SK-N-SH treated with all-trans-retinoic acid at 6 μM for 48 hours (cell line): ENCODE measurements around the gene CPT2.

Experiments
- ATAC-seq: fragments of 200-7000 bp; cut with Tn5 transposase; 3 replicates; pipeline ENCODE4 v1.9.1; 2020; ENCODE audit warnings: mild to moderate bottlenecking, moderate library complexity
- ESRRG ChIP-seq: fragments of 250-450 bp; sonication (Bioruptor Pico); IDR thresholded peaks from 2 replicates; pipeline ENCODE4 v1.6.1; 2021; ENCODE audit warnings: mild to moderate bottlenecking
- GLIS3 ChIP-seq: fragments of 250-450 bp; sonication (Bioruptor Pico); IDR thresholded peaks from 2 replicates; pipeline ENCODE4 v1.5.0; 2020; ENCODE audit warnings: mild to moderate bottlenecking, moderate library complexity
- ISL1 ChIP-seq: fragments of 250-450 bp; sonication (Bioruptor Pico); IDR thresholded peaks from 2 replicates; pipeline ENCODE4 v2.1.2; 2022; ENCODE audit warnings: mild to moderate bottlenecking, moderate library complexity
- OSR1 ChIP-seq: fragments of 250-450 bp; sonication (Bioruptor Pico); IDR thresholded peaks from 2 replicates; pipeline ENCODE4 v1.8.0; 2022; ENCODE audit warnings: moderate library complexity, mild to moderate bottlenecking, inconsistent platforms
- PPARA ChIP-seq: fragments of 250-450 bp; sonication (Bioruptor Pico); IDR thresholded peaks from 2 replicates; pipeline ENCODE4 v1.5.0; 2020; ENCODE audit warnings: mild to moderate bottlenecking, borderline replicate concordance
- RARB ChIP-seq: fragments of 250-450 bp; sonication (Bioruptor Pico); IDR thresholded peaks from 2 replicates; pipeline ENCODE4 v1.8.0; 2021; ENCODE audit warnings: mild to moderate bottlenecking, moderate library complexity
- TCF4 ChIP-seq: fragments of 250-450 bp; sonication (Bioruptor Pico); IDR thresholded peaks from 2 replicates; pipeline ENCODE4 v1.8.0; 2021; ENCODE audit warnings: mild to moderate bottlenecking, moderate library complexity, borderline replicate concordance
- ZC3H10 ChIP-seq: fragments of 250-450 bp; sonication (Bioruptor Pico); IDR thresholded peaks from 2 replicates; pipeline ENCODE4 v1.5.1; 2021; ENCODE audit warnings: mild to moderate bottlenecking, moderate library complexity
- ZFP3 ChIP-seq: fragments of 250-450 bp; sonication (Bioruptor Pico); IDR thresholded peaks from 2 replicates; pipeline ENCODE4 v1.5.0; 2020; ENCODE audit warnings: mild to moderate bottlenecking, moderate library complexity
- ZFP30 ChIP-seq: fragments of 450-650 bp; formaldehyde crosslinking; IDR thresholded peaks from 2 replicates; pipeline ENCODE4 v1.5.0; 2022; ENCODE audit warnings: mild to moderate bottlenecking, moderate library complexity
- ZNF8 ChIP-seq: fragments of 450-650 bp; formaldehyde crosslinking; IDR thresholded peaks from 2 replicates; pipeline ENCODE4 v1.5.0; 2020; ENCODE audit warnings: mild to moderate bottlenecking, moderate library complexity
- TF ChIP-seq, protein P1 (sequence below): fragments of 250-450 bp; sonication (Bioruptor Pico); IDR thresholded peaks from 2 replicates; pipeline ENCODE4 v1.8.0; 2020; ENCODE audit warnings: mild to moderate bottlenecking, moderate library complexity, borderline replicate concordance
- TF ChIP-seq, protein P2 (sequence below): fragments of 250-450 bp; sonication (Bioruptor Pico); IDR thresholded peaks from 2 replicates; pipeline ENCODE4 v1.8.0; 2021; ENCODE audit warnings: low read depth, mild to moderate bottlenecking, moderate library complexity, borderline replicate concordance
- TF ChIP-seq, protein P3 (sequence below): fragments of 250-450 bp; sonication (Bioruptor Pico); IDR thresholded peaks from 2 replicates; pipeline ENCODE4 v1.5.1; 2020; ENCODE audit warnings: low read depth, mild to moderate bottlenecking, moderate library complexity
- TF ChIP-seq, protein P4 (sequence below): fragments of 250-450 bp; sonication (Bioruptor Pico); IDR thresholded peaks from 2 replicates; pipeline ENCODE4 v1.5.1; 2021; ENCODE audit warnings: mild to moderate bottlenecking, moderate library complexity
- TF ChIP-seq, protein P5 (sequence below): fragments of 250-450 bp; sonication (Bioruptor Pico); IDR thresholded peaks from 2 replicates; pipeline ENCODE4 v1.5.0; 2020; ENCODE audit warnings: mild to moderate bottlenecking, moderate library complexity

The CPT2 gene

DNA sequence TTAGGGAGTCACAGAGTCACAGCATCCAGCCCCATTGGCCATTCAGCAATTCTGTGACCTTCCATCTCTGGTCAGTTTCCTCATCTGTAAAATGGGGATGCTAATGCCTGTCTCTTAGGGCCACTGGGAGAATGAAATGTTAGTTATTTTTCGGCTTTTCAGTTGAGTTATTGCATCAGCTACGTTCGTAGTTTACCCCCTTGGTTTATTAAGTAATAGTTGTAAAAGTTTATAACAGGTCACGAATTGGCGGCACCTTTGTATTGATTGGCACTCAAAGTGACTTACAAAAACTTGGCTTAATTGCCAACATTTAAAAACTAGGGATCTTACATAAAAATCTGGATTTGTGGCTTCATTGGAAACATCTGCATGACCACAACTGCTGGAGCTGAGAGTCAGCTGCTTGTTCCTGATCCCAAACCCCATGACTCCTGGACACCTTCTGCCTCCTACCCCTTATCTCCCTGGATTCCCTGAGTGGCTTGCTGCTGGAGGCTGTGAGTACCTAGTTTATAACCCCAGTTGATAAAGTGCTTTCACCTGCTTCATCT lies 31.1 kb upstream of the CPT2 start (continued):
- TF ChIP-seq, protein P1, sequence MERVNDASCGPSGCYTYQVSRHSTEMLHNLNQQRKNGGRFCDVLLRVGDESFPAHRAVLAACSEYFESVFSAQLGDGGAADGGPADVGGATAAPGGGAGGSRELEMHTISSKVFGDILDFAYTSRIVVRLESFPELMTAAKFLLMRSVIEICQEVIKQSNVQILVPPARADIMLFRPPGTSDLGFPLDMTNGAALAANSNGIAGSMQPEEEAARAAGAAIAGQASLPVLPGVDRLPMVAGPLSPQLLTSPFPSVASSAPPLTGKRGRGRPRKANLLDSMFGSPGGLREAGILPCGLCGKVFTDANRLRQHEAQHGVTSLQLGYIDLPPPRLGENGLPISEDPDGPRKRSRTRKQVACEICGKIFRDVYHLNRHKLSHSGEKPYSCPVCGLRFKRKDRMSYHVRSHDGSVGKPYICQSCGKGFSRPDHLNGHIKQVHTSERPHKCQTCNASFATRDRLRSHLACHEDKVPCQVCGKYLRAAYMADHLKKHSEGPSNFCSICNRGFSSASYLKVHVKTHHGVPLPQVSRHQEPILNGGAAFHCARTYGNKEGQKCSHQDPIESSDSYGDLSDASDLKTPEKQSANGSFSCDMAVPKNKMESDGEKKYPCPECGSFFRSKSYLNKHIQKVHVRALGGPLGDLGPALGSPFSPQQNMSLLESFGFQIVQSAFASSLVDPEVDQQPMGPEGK (CRISPR knock-in tag): no peak
- TF ChIP-seq PPARA: no peak

DNA sequence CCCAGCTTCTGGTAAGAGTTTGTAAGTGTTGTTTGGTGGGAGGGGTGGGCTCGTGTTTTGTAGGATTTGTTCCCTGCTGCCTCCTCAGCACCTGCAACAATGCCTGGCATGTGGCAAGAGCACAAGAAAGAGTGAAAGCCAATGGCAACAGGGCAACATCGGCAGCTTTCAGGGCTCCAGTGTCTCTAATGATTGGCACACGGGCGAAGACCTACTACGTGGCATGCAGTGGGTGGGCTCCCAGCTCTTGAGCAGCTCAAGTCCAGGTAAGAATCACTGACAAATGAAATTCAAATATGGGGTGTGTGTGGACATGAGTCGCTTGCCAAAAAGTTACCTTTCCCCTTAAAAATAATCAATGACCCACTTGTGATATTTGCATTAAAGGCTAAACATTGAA lies 30.3 kb upstream of the CPT2 start:
- TF ChIP-seq RARB (CRISPR knock-in tag) (no peak), PPARA (no peak), TCF4 (no peak), ISL1 (no peak), ZFP30 (no peak)
- TF ChIP-seq, protein P1 (CRISPR knock-in tag): no peak
- TF ChIP-seq, protein P2, sequence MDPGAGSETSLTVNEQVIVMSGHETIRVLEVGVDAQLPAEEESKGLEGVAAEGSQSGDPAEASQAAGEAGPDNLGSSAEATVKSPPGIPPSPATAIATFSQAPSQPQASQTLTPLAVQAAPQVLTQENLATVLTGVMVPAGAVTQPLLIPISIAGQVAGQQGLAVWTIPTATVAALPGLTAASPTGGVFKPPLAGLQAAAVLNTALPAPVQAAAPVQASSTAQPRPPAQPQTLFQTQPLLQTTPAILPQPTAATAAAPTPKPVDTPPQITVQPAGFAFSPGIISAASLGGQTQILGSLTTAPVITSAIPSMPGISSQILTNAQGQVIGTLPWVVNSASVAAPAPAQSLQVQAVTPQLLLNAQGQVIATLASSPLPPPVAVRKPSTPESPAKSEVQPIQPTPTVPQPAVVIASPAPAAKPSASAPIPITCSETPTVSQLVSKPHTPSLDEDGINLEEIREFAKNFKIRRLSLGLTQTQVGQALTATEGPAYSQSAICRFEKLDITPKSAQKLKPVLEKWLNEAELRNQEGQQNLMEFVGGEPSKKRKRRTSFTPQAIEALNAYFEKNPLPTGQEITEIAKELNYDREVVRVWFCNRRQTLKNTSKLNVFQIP (CRISPR knock-in tag): no peak
- TF ChIP-seq, protein P3, sequence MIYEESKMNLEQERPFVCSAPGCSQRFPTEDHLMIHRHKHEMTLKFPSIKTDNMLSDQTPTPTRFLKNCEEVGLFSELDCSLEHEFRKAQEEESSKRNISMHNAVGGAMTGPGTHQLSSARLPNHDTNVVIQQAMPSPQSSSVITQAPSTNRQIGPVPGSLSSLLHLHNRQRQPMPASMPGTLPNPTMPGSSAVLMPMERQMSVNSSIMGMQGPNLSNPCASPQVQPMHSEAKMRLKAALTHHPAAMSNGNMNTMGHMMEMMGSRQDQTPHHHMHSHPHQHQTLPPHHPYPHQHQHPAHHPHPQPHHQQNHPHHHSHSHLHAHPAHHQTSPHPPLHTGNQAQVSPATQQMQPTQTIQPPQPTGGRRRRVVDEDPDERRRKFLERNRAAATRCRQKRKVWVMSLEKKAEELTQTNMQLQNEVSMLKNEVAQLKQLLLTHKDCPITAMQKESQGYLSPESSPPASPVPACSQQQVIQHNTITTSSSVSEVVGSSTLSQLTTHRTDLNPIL: no peak
- ATAC-seq: no peak

DNA sequence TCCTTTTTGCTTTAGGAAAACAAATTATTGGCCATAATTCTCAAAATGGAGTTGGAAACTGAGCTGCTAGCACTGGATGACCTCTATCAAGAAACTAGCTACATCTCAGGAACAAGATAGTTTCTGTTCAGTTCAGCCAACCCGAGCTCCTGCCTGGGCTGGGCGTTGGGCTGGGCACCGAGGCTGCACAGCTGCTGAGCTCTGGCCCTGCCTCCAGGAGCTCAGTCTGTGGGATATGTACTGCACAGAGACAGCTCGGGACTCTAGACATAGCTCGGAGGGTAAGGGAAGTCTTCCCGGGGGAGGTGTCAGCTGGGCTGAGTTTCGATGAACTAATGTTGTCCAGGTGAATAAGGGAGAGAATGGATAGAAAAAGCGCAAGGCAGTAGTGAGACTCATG lies 29.7 kb upstream of the CPT2 start:
- ATAC-seq: no peak
- TF ChIP-seq ISL1 (no peak), GLIS3 (CRISPR knock-in tag) (no peak), ZFP3 (no peak), ESRRG (CRISPR knock-in tag) (no peak), OSR1 (CRISPR knock-in tag) (no peak), ZNF8 (no peak), RARB (CRISPR knock-in tag) (no peak), ZC3H10 (CRISPR knock-in tag) (no peak)
- TF ChIP-seq, protein P4, sequence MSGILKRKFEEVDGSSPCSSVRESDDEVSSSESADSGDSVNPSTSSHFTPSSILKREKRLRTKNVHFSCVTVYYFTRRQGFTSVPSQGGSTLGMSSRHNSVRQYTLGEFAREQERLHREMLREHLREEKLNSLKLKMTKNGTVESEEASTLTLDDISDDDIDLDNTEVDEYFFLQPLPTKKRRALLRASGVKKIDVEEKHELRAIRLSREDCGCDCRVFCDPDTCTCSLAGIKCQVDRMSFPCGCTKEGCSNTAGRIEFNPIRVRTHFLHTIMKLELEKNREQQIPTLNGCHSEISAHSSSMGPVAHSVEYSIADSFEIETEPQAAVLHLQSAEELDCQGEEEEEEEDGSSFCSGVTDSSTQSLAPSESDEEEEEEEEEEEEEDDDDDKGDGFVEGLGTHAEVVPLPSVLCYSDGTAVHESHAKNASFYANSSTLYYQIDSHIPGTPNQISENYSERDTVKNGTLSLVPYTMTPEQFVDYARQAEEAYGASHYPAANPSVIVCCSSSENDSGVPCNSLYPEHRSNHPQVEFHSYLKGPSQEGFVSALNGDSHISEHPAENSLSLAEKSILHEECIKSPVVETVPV (CRISPR knock-in tag): no peak
- TF ChIP-seq, protein P3: no peak
- TF ChIP-seq, protein P5, sequence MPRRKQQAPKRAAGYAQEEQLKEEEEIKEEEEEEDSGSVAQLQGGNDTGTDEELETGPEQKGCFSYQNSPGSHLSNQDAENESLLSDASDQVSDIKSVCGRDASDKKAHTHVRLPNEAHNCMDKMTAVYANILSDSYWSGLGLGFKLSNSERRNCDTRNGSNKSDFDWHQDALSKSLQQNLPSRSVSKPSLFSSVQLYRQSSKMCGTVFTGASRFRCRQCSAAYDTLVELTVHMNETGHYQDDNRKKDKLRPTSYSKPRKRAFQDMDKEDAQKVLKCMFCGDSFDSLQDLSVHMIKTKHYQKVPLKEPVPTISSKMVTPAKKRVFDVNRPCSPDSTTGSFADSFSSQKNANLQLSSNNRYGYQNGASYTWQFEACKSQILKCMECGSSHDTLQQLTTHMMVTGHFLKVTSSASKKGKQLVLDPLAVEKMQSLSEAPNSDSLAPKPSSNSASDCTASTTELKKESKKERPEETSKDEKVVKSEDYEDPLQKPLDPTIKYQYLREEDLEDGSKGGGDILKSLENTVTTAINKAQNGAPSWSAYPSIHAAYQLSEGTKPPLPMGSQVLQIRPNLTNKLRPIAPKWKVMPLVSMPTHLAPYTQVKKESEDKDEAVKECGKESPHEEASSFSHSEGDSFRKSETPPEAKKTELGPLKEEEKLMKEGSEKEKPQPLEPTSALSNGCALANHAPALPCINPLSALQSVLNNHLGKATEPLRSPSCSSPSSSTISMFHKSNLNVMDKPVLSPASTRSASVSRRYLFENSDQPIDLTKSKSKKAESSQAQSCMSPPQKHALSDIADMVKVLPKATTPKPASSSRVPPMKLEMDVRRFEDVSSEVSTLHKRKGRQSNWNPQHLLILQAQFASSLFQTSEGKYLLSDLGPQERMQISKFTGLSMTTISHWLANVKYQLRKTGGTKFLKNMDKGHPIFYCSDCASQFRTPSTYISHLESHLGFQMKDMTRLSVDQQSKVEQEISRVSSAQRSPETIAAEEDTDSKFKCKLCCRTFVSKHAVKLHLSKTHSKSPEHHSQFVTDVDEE (CRISPR knock-in tag): no peak
